Gastroesophageal sphincter (tissue), 4 donors: ENCODE measurements around the gene TULP3. TPM values are rescaled to one million over a fixed set of nuclear protein-coding genes. Genes with fewer than 3 reads are reported as not detected.

ENCODE experiments used
- ATAC-seq: fragments of 150-250 bp; one replicate; pipeline ENCODE4 v1.9.1; 2016; ENCODE audit warnings: mild to moderate bottlenecking, moderate library complexity
- H3K27ac ChIP-seq, 4 donors: fragments of 200-600 bp; sonication (generic) in 3 of 4; 1 replicate in 3 of 4; 2 replicates in 1 of 4; pipeline ENCODE4 v1.5.1; 2016 to 2019
- H3K27me3 ChIP-seq: fragments of 200-600 bp; sonication (generic); one replicate; pipeline ENCODE4 v1.5.1; 2019
- H3K36me3 ChIP-seq, 2 donors: fragments of 200-600 bp; sonication (generic); one replicate each; pipeline ENCODE4 v1.5.1; 2019; ENCODE audit warnings: control low read depth in 1 of 2
- H3K4me1 ChIP-seq, 3 donors: fragments of 200-600 bp; sonication (generic); 1 replicate in 2 of 3; 2 replicates in 1 of 3; pipeline ENCODE4 v1.5.1; 2016 to 2019; ENCODE audit warnings: control low read depth in 2 of 3
- H3K4me3 ChIP-seq, 2 donors: fragments of 200-600 bp; sonication (generic); one replicate each; pipeline ENCODE4 v1.5.1; 2019; ENCODE audit warnings: mild to moderate bottlenecking in 1 of 2, moderate library complexity in 1 of 2
- H3K9me3 ChIP-seq, 3 donors: fragments of 200-600 bp; sonication (generic); one replicate each; pipeline ENCODE4 v1.5.1; 2017 to 2019; ENCODE audit warnings: control low read depth in 2 of 3
- CTCF ChIP-seq, 4 experiments: fragments of 200-600 bp in 2 of 4; fragments of 450-650 bp in 2 of 4; sonication (generic) in 1 of 4; IDR thresholded peaks; one replicate each; pipeline ENCODE4 v1.5.1; 2017 to 2019; ENCODE audit warnings: antibody characterized with exemption in 4 of 4, mild to moderate bottlenecking in 2 of 4, moderate library complexity in 2 of 4
- EP300 ChIP-seq: sonication (generic); formaldehyde crosslinking; IDR thresholded peaks from one replicate; pipeline ENCODE4 v1.6.1; 2017; ENCODE audit warnings: antibody characterized with exemption, mild to moderate bottlenecking
- POLR2A ChIP-seq, 2 donors: fragments of 450-650 bp; IDR thresholded peaks; one replicate each; pipeline ENCODE4 v1.6.1; 2017; ENCODE audit warnings: antibody characterized with exemption in 2 of 2, mild to moderate bottlenecking in 2 of 2, moderate library complexity in 1 of 2
- POLR2AphosphoS5 ChIP-seq: sonication (generic); formaldehyde crosslinking; IDR thresholded peaks from one replicate; pipeline ENCODE4 v1.6.1; 2017; ENCODE audit warnings: antibody characterized with exemption
- WGBS, 2 donors: methylation state at CpG; one replicate each; pipeline ENCODE4 v1.1.5; 2018; ENCODE audit warnings: low coverage in 1 of 2; 5-methylcytosine and 5-hydroxymethylcytosine counted together
- total RNA-seq, 4 donors: library from RNA; depleted of rRNA; stranded (reverse); fragments of >200 nt; gene quantifications; one replicate each; pipeline ENCODE4 v1.1.0, GENCODE V29; 2016

The TULP3 gene
- total RNA-seq, 4 donors from 2014 or later, result 25.2 to 41.4 (median 25.7) TPM

- H3K36me3 ChIP-seq, result peaks cover 0 to 85% of the 10 kb centered on the region in 2 donors
- no peak overlapping the region for H3K4me3 ChIP-seq
- H3K27ac ChIP-seq, result no peak overlapping the region
- TF ChIP-seq CTCF (IDR thresholded peaks at IDR 0.05) (no peak), EP300 (no peak), POLR2AphosphoS5 (no peak), POLR2A (IDR thresholded peaks at IDR 0.05) (no peak)
- H3K27me3 ChIP-seq, result no peaks in the 10 kb centered on the region
- no peaks in the 10 kb centered on the region for H3K9me3 ChIP-seq
- no peak for ATAC-seq
- 88 to 94% methylated on average over 3 to 5 of the region's 9 CpGs for WGBS, 2 donors
- H3K4me1 ChIP-seq, result no peaks in the 10 kb centered on the region
Observed at GRCh38 chr12:2923057-2923456, 32.4 kb downstream of the TULP3 start.

- no peaks in the 10 kb centered on the region for H3K4me1 ChIP-seq
- peaks cover 0 to 89% of the 10 kb centered on the region in 2 donors for H3K36me3 ChIP-seq
- TF ChIP-seq CTCF (IDR thresholded peaks at IDR 0.05) (no peak), EP300 (no peak), POLR2A (IDR thresholded peaks at IDR 0.05) (no peak), POLR2AphosphoS5 (no peak)
- H3K4me3 ChIP-seq, result no peak overlapping the region
- no peaks in the 10 kb centered on the region for H3K9me3 ChIP-seq
- H3K27me3 ChIP-seq, result no peaks in the 10 kb centered on the region
- H3K27ac ChIP-seq, result no peak overlapping the region
- no peak for ATAC-seq
- 65 to 75% methylated on average over 3 of the region's 3 CpGs for whole genome bisulfite sequencing, 2 donors
Observed at GRCh38 chr12:2924019-2924418, 33.3 kb downstream of the TULP3 start.

GRCh38 chr12:2925322-2925995, 34.8 kb downstream of the TULP3 start:
- Histone ChIP-seq H3K36me3 (peaks cover 0 to 98% of the 10 kb centered on the region in 2 donors), H3K9me3 (no peaks in the 10 kb centered on the region), H3K27me3 (no peaks in the 10 kb centered on the region), H3K4me1 (no peaks in the 10 kb centered on the region), H3K27ac (no peak overlapping the region), H3K4me3 (no peak overlapping the region)
- WGBS, 2 donors, result 72 to 76% methylated on average over 6 of the region's 6 CpGs
- ATAC-seq, result no peak
- TF ChIP-seq POLR2AphosphoS5 (no peak), CTCF (IDR thresholded peaks at IDR 0.05) (no peak), POLR2A (IDR thresholded peaks at IDR 0.05) (no peak), EP300 (no peak)

- H3K27ac ChIP-seq, result no peak overlapping the region
- no peak for ATAC-seq
- no peaks in the 10 kb centered on the region for H3K9me3 ChIP-seq
- H3K4me3 ChIP-seq, result no peak overlapping the region
- H3K27me3 ChIP-seq, result no peaks in the 10 kb centered on the region
- H3K4me1 ChIP-seq, result no peaks in the 10 kb centered on the region
- TF ChIP-seq POLR2A (IDR thresholded peaks at IDR 0.05) (no peak), EP300 (no peak), POLR2AphosphoS5 (no peak), CTCF (IDR thresholded peaks at IDR 0.05) (no peak)
- peaks cover 0 to 98% of the 10 kb centered on the region in 2 donors for H3K36me3 ChIP-seq
- WGBS, 2 donors, result 75 to 89% methylated on average over 3 to 5 of the region's 8 CpGs
Observed at GRCh38 chr12:2930865-2931264, 40.2 kb downstream of the TULP3 start.

- Histone ChIP-seq H3K9me3 (no peaks in the 10 kb centered on the region), H3K4me1 (no peaks in the 10 kb centered on the region), H3K4me3 (no peak overlapping the region), H3K27ac (no peak overlapping the region), H3K36me3 (peaks cover 0 to 99% of the 10 kb centered on the region in 2 donors), H3K27me3 (no peaks in the 10 kb centered on the region)
- no peak for ATAC-seq
- TF ChIP-seq EP300 (no peak), CTCF (IDR thresholded peaks at IDR 0.05) (no peak), POLR2AphosphoS5 (no peak), POLR2A (IDR thresholded peaks at IDR 0.05) (no peak)
- 92 to 100% methylated on average over 2 to 6 of the region's 6 CpGs for WGBS, 2 donors
Observed at GRCh38 chr12:2933586-2933985, 42.9 kb downstream of the TULP3 start.
